ENCODE results near the gene KCTD21. TPM values are rescaled to one million over a fixed set of nuclear protein-coding genes. Genes with fewer than 3 reads are reported as not detected.

Gene KCTD21
- total RNA-seq, 1 experiment from 2014 or later = 3.0 TPM

DNA sequence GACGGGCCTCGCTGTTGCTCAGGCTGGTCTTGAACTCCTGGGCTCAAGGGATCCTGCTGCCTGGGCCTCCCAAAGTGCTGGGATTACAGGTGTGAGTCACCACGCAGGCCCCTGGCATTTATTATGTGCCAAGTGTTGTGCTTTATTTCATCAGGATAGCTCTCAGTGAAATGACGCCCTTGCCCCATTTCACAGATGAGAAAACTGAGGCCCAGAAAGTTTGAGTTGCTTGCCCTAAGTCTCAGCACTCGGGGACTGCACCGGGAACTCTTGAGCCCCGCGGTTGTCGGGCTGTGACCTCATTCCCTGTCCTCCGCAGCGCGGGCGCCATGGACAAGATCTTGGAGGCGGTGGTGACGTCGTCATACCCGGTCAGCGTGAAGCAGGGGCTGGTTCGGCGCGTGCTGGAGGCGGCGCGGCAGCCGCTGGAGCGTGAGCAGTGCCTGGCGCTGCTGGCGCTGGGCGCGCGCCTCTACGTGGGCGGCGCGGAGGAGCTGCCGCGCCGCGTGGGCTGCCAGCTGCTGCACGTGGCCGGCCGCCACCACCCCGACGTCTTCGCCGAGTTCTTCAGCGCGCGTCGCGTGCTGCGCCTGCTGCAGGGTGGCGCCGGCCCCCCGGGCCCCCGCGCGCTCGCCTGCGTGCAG lies 7.6 kb upstream of the KCTD21 start (continued):
- no peak for TF ChIP-seq ATF3 (IDR thresholded peaks at IDR 0.05)
- no peak for TF ChIP-seq EZH2 (IDR thresholded peaks at IDR 0.05)
- no peak for TF ChIP-seq SP1 (IDR thresholded peaks at IDR 0.05; ENCODE audit: low read depth)
- TF ChIP-seq TCF7L2 (IDR thresholded peaks at IDR 0.05; ENCODE audit: borderline replicate concordance, extremely low read depth, insufficient read depth, insufficient read length) = no peak
- no peak for TF ChIP-seq POLR2AphosphoS5 (IDR thresholded peaks at IDR 0.05; ENCODE audit: low read depth, low read length)

DNA sequence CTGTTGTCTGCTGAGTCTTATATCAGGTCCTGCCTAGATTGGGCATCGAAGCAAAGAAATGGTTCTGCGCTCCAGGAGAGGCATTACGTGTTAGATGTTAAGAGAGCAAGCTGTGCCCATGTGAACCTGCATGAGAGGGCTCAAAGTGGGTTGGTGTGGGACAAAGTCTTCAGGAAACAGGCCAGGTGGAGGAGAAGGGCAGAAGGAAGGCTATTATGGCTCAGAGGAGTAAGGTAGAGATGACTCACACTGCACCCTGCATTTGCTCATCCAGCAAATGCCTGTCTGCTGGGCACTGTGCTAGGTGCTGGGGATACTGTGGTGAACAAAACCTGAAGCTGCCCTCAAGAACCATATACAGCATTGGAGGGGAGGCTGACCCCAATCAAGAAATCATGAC lies 6.1 kb upstream of the KCTD21 start:
- H3K4me1 ChIP-seq (ENCODE audit: control insufficient read depth in 1 of 2, insufficient read depth in 2 of 2, low read length in 2 of 2) = peaks cover 0 to 13% of the 10 kb centered on the region in 2 experiments; a peak in 1 of 4 replicates
- intact Hi-C loops (cut with micrococcal nuclease) = no loop called here
- no peaks in the 10 kb centered on the region for H3K9me2 ChIP-seq (ENCODE audit: insufficient read depth)
- H3K79me2 ChIP-seq (ENCODE audit: insufficient read depth, low read length) = no peaks in the 10 kb centered on the region
- H2AFZ ChIP-seq (ENCODE audit: low read depth, low read length, poor library complexity, severe bottlenecking) = no peak overlapping the region
- no peaks in the 10 kb centered on the region for H3K36me3 ChIP-seq (ENCODE audit: control insufficient read depth in 1 of 2, insufficient read depth in 2 of 2, low read length in 2 of 2)
- CTCF ChIA-PET = interaction anchor here (0.6 kb wide), 1 partner anchor 238 kb away, joined by 7 read pairs; no protein-coding TSS in a partner anchor
- ATAC-seq (0 out of 2 replicates have a peak, but pooled peaks have one; percentile 45), DNase-seq (ENCODE audit: low read depth, low spot score) (no peak)
- no peaks in the 10 kb centered on the region for H4K20me1 ChIP-seq (ENCODE audit: insufficient read depth)
- H3K9me3 ChIP-seq (ENCODE audit: control insufficient read depth in 1 of 2, insufficient read depth in 1 of 2, low read depth in 1 of 2, low read length in 2 of 2) = no peaks in the 10 kb centered on the region
- no peak overlapping the region for H3K27ac ChIP-seq (ENCODE audit: low read depth, low read length)
- RAD21 ChIA-PET (ENCODE audit: low non-redundant PET in 1 of 2, low total read pairs in 2 of 2, uncharacterized antibody in 2 of 2, unreplicated experiment in 2 of 2) = no interaction called here
- POLR2A ChIA-PET = interaction anchor here (1.2 kb wide), 1 partner anchor 55 kb away, joined by 3 read pairs; the partner anchor contains the start of gene ALG8
- no peak for TF ChIP-seq SIN3A (IDR thresholded peaks at IDR 0.05; ENCODE audit: low read depth)
- TF ChIP-seq ELF1 (IDR thresholded peaks at IDR 0.05; ENCODE audit: borderline replicate concordance, low read depth) = no peak
- no peak for TF ChIP-seq RAD21 (IDR thresholded peaks at IDR 0.05; ENCODE audit: low read depth)
- H3K4me2 ChIP-seq (ENCODE audit: low read length) = no peak overlapping the region; the same call in 1 of the 2 replicates
- no peak overlapping the region for H3K9ac ChIP-seq (ENCODE audit: low read length)
- BruUV-seq (replicated peaks) = no TSS peak
- no peak overlapping the region for H3K4me3 ChIP-seq (replicated peaks in 1 of 2; ENCODE audit: low read depth in 1 of 2, low read length in 2 of 2)
- no peaks in the 10 kb centered on the region for H3K27me3 ChIP-seq (ENCODE audit: insufficient read depth, low read length)

Measured in HCT116 (cell line).